H9 (cell line): ENCODE measurements around the gene BCAS3. TPM values are rescaled to one million over a fixed set of nuclear protein-coding genes. Genes with fewer than 3 reads are reported as not detected.

Source experiments
- DNase-seq: peaks from one replicate; pipeline ENCODE4 v3.0.0-alpha.2; 2017
- H2AFZ ChIP-seq: one replicate; pipeline ENCODE4 v1.6.1; 2013; ENCODE audit warnings: mild to moderate bottlenecking, low read length, control low read depth, moderate library complexity
- H2AK5ac ChIP-seq: 2 replicates; pipeline ENCODE4 v1.6.1; 2013; ENCODE audit warnings: low read length, control low read depth, mixed read lengths; ENCODE audit not compliant: insufficient read length
- H2BK120ac ChIP-seq: one replicate; pipeline ENCODE4 v1.6.1; 2013; ENCODE audit warnings: low read depth, mild to moderate bottlenecking, low read length, control low read depth, inconsistent platforms; ENCODE audit not compliant: poor library complexity, severe bottlenecking
- H2BK12ac ChIP-seq: 2 replicates; pipeline ENCODE4 v1.6.1; 2013; ENCODE audit warnings: low read length, control low read depth, mixed read lengths, low read depth; ENCODE audit not compliant: insufficient read length
- H2BK15ac ChIP-seq: 2 replicates; pipeline ENCODE4 v1.6.1; 2013; ENCODE audit warnings: low read depth, low read length, control low read depth
- H2BK20ac ChIP-seq: one replicate; pipeline ENCODE4 v1.6.1; 2013; ENCODE audit warnings: low read depth, mild to moderate bottlenecking, low read length, control low read depth, inconsistent platforms; ENCODE audit not compliant: poor library complexity, severe bottlenecking
- H2BK5ac ChIP-seq: 2 replicates; pipeline ENCODE4 v1.6.1; 2013; ENCODE audit warnings: low read length, control low read depth, mixed read lengths; ENCODE audit not compliant: insufficient read length
- H3K14ac ChIP-seq: 2 replicates; pipeline ENCODE4 v1.6.1; 2013; ENCODE audit warnings: low read length, control low read depth; ENCODE audit not compliant: insufficient read depth
- H3K18ac ChIP-seq: 2 replicates; pipeline ENCODE4 v1.6.1; 2013; ENCODE audit warnings: low read depth, mild to moderate bottlenecking, mixed read lengths, low read length, control low read depth; ENCODE audit not compliant: insufficient read length
- H3K23ac ChIP-seq: 2 replicates; pipeline ENCODE4 v1.6.1; 2013; ENCODE audit warnings: low read length, control low read depth, mixed read lengths, low read depth; ENCODE audit not compliant: insufficient read length
- H3K23me2 ChIP-seq: 2 replicates; pipeline ENCODE4 v1.6.1; 2013; ENCODE audit warnings: low read depth, mild to moderate bottlenecking, mixed read lengths, low read length, control low read depth; ENCODE audit not compliant: insufficient read length, poor library complexity, severe bottlenecking
- H3K27ac ChIP-seq: 2 replicates; pipeline ENCODE4 v1.5.1; 2013; ENCODE audit warnings: low read length, control low read depth, mixed read lengths, low read depth; ENCODE audit not compliant: insufficient read length
- H3K27me3 ChIP-seq: 2 replicates; pipeline ENCODE4 v1.6.1; 2013; ENCODE audit warnings: low read length, control low read depth, inconsistent platforms; ENCODE audit not compliant: insufficient read depth
- H3K4ac ChIP-seq: 2 replicates; pipeline ENCODE4 v1.6.1; 2013; ENCODE audit warnings: low read depth, mild to moderate bottlenecking, control low read depth, inconsistent platforms, low read length, moderate library complexity
- H3K4me1 ChIP-seq: 2 replicates; pipeline ENCODE4 v1.6.1; 2013; ENCODE audit warnings: low read length, control low read depth, inconsistent platforms; ENCODE audit not compliant: insufficient read depth
- H3K4me2 ChIP-seq: 2 replicates; pipeline ENCODE4 v1.6.1; 2013; ENCODE audit warnings: low read length, control low read depth, mixed read lengths; ENCODE audit not compliant: insufficient read length, insufficient read depth
- H3K56ac ChIP-seq: 2 replicates; pipeline ENCODE4 v1.6.1; 2013; ENCODE audit warnings: low read depth, mild to moderate bottlenecking, mixed read lengths, low read length, control low read depth; ENCODE audit not compliant: insufficient read length
- H3K79me1 ChIP-seq: 2 replicates; pipeline ENCODE4 v1.6.1; 2013; ENCODE audit warnings: low read depth, mild to moderate bottlenecking, moderate library complexity, low read length, control low read depth, inconsistent platforms; ENCODE audit not compliant: insufficient read depth, poor library complexity, severe bottlenecking
- H3K79me2 ChIP-seq: 2 replicates; pipeline ENCODE4 v1.6.1; 2013; ENCODE audit warnings: low read length, control low read depth, inconsistent platforms; ENCODE audit not compliant: insufficient read depth
- H3K9ac ChIP-seq: 2 replicates; pipeline ENCODE4 v1.6.1; 2013; ENCODE audit warnings: low read length, control low read depth, mixed read lengths; ENCODE audit not compliant: insufficient read length; ENCODE audit errors: extremely low read depth
- H3K9me3 ChIP-seq: one replicate; pipeline ENCODE4 v1.6.1; 2013; ENCODE audit warnings: low read depth, low read length, inconsistent platforms; ENCODE audit not compliant: control insufficient read depth
- H3T11ph ChIP-seq: one replicate; pipeline ENCODE4 v1.6.1; 2013; ENCODE audit warnings: mild to moderate bottlenecking, low read length, control low read depth, inconsistent platforms
- H4K20me1 ChIP-seq: one replicate; pipeline ENCODE4 v1.6.1; 2013; ENCODE audit not compliant: control insufficient read depth, insufficient read length, insufficient read depth
- H4K5ac ChIP-seq: 2 replicates; pipeline ENCODE4 v1.6.1; 2013; ENCODE audit warnings: low read depth, mild to moderate bottlenecking, mixed read lengths, low read length, control low read depth; ENCODE audit not compliant: insufficient read length
- H4K8ac ChIP-seq: replicated peaks from 2 replicates; pipeline ENCODE4 v1.6.1; 2013; ENCODE audit warnings: low read length, control low read depth, mixed read lengths, low read depth; ENCODE audit not compliant: insufficient read length
- H4K91ac ChIP-seq: 2 replicates; pipeline ENCODE4 v1.6.1; 2013; ENCODE audit warnings: low read depth, mild to moderate bottlenecking, moderate library complexity, mixed read lengths, low read length, control low read depth; ENCODE audit not compliant: insufficient read length
- H3K27ac Mint-ChIP-seq, 3 experiments: 2 replicates in 2 of 3; 3 replicates in 1 of 3; pipeline ENCODE4 v1.8.0; 2020 to 2021; ENCODE audit warnings: mixed read lengths in 3 of 3, mild to moderate bottlenecking in 1 of 3, moderate library complexity in 1 of 3
- H3K27me3 Mint-ChIP-seq: 2 replicates; pipeline ENCODE4 v1.8.0; 2021; ENCODE audit warnings: low read depth, mild to moderate bottlenecking, moderate library complexity, mixed read lengths
- H3K36me3 Mint-ChIP-seq, 3 experiments: 2 replicates in 2 of 3; 3 replicates in 1 of 3; pipeline ENCODE4 v1.8.0; 2020 to 2021; ENCODE audit warnings: low read depth in 3 of 3, mixed read lengths in 3 of 3; ENCODE audit not compliant: insufficient read depth in 1 of 3
- H3K4me1 Mint-ChIP-seq, 2 experiments: 2 replicates each; pipeline ENCODE4 v1.8.0; 2020; ENCODE audit warnings: mixed read lengths in 2 of 2
- H3K4me3 Mint-ChIP-seq, 2 experiments: 2 replicates in 1 of 2; 3 replicates in 1 of 2; pipeline ENCODE4 v1.8.0; 2020 to 2021; ENCODE audit warnings: mild to moderate bottlenecking in 2 of 2, mixed read lengths in 2 of 2, moderate library complexity in 1 of 2
- H3K9me3 Mint-ChIP-seq, 2 experiments: 2 replicates in 1 of 2; 3 replicates in 1 of 2; pipeline ENCODE4 v1.8.0; 2020; ENCODE audit warnings: mild to moderate bottlenecking in 2 of 2, mixed read lengths in 2 of 2, moderate library complexity in 1 of 2
- CTCF ChIP-seq: fragments of 200-600 bp; sonication (generic); conservative IDR thresholded peaks from 3 replicates; pipeline ENCODE4 v1.8.0; 2021; ENCODE audit warnings: antibody characterized with exemption, mild to moderate bottlenecking
- WGBS: extraction: QIAGEN DNeasy Blood & Tissue Kit; methylation state at CpG from one replicate; pipeline ENCODE4 v1.1.7; 2013; ENCODE audit warnings: missing lambda C conversion rate, low lambda C conversion rate, mixed read lengths; ENCODE audit not compliant: insufficient read length; ENCODE audit errors: extremely low coverage; 5-methylcytosine and 5-hydroxymethylcytosine counted together
- total RNA-seq: library from RNA; stranded (reverse); gene quantifications from 2 replicates; pipeline ENCODE4 v1.2.1, GENCODE V29; 2021

BCAS3 gene
- total RNA-seq, 1 experiment from 2014 or later: 22.4 TPM

- no peak overlapping the region for H2BK20ac ChIP-seq
- H3K23ac ChIP-seq: no peak overlapping the region
- H3K56ac ChIP-seq: no peak overlapping the region
- H3K27ac ChIP-seq: no peak overlapping the region
- H4K91ac ChIP-seq: no peak overlapping the region
- no peaks in the 10 kb centered on the region for H4K20me1 ChIP-seq
- H3K9ac ChIP-seq: no peak overlapping the region
- no peak overlapping the region for H3K4ac ChIP-seq
- H2BK12ac ChIP-seq: no peak overlapping the region
- H3K79me2 ChIP-seq: no peaks in the 10 kb centered on the region
- no peak overlapping the region for H4K5ac ChIP-seq
- H3K27me3 ChIP-seq: no peaks in the 10 kb centered on the region
- H2AK5ac ChIP-seq: no peak overlapping the region
- no peak for TF ChIP-seq CTCF
- no peaks in the 10 kb centered on the region for H3K23me2 ChIP-seq
- no CpG with 5 or more reads among the region's 6 CpGs for WGBS
- H3K4me1 ChIP-seq: peaks cover 3% of the 10 kb centered on the region; the same call in 1 of the 2 replicates
- H3K27me3 Mint-ChIP-seq: no peaks in the 10 kb centered on the region
- H2AFZ ChIP-seq: no peak overlapping the region
- H3K14ac ChIP-seq: no peak overlapping the region
- no peak overlapping the region for H3K4me3 Mint-ChIP-seq
- peaks cover 31 to 35% of the 10 kb centered on the region in 2 experiments for H3K4me1 Mint-ChIP-seq
- H2BK15ac ChIP-seq: no peak overlapping the region
- H3K18ac ChIP-seq: no peak overlapping the region
- H3K79me1 ChIP-seq: no peaks in the 10 kb centered on the region
- H3K9me3 Mint-ChIP-seq: no peaks in the 10 kb centered on the region
- no peak overlapping the region for H4K8ac ChIP-seq
- H3K4me2 ChIP-seq: no peak overlapping the region
- H3K27ac Mint-ChIP-seq: 0 out of 7 replicates have a peak overlapping the region, but pooled peaks of 1 of the 3 experiments have one; percentile 39
- H3K9me3 ChIP-seq: no peaks in the 10 kb centered on the region
- no peak for DNase-seq
- no peak overlapping the region for H2BK120ac ChIP-seq
- H3K36me3 Mint-ChIP-seq: no peaks in the 10 kb centered on the region
- H2BK5ac ChIP-seq: no peak overlapping the region
- H3T11ph ChIP-seq: no peak overlapping the region
Measured at GRCh38 chr17:61250335-61250890, 572.8 kb downstream of the BCAS3 start.
